ENCODE measurements around the gene COG5. TPM values are rescaled to one million over a fixed set of nuclear protein-coding genes. Genes with fewer than 3 reads are reported as not detected.
A peak's percentile ranks its signal among the peaks of the same experiment; 100 is the strongest.

Gene COG5
- total and polyA plus RNA-seq, 9 of the 15 experiments (the other 6 are each of a cell fraction or from before 2014, with no cell fraction given) = 15.3 to 75.1 (median 56.4) TPM

GRCh38 chr7:107480932-107481331, 82.8 kb downstream of the COG5 start (continued):
- no peak for TF ChIP-seq ZNF217 (CRISPR knock-in tag; IDR thresholded peaks at IDR 0.05)
- TF ChIP-seq ZNF609 (CRISPR knock-in tag; IDR thresholded peaks at IDR 0.05; ENCODE audit: borderline replicate concordance) = no peak
- no peak for TF ChIP-seq TBP (optimal IDR thresholded peaks at IDR 0.05; ENCODE audit: low read depth, low read length)
- TF ChIP-seq SOX6 (IDR thresholded peaks at IDR 0.05) = peak; percentile 52
- no peak for TF ChIP-seq LARP7 (IDR thresholded peaks at IDR 0.05)
- TF ChIP-seq ATF4 (CRISPR knock-in tag; IDR thresholded peaks at IDR 0.05) = no peak
- TF ChIP-seq THAP12 (CRISPR knock-in tag; IDR thresholded peaks at IDR 0.05) = no peak
- TF ChIP-seq KLF1 (tag; IDR thresholded peaks at IDR 0.05) = no peak
- no peak for TF ChIP-seq MAX (CRISPR knock-in tag; IDR thresholded peaks at IDR 0.05)
- TF ChIP-seq RBM34 (IDR thresholded peaks at IDR 0.05; ENCODE audit: borderline replicate concordance, insufficient read depth, low read length) = no peak
- TF ChIP-seq ZKSCAN1 (IDR thresholded peaks at IDR 0.05; ENCODE audit: low read depth, low read length) = no peak
- peak; percentile 51; the same call in 1 of the 2 replicates for TF ChIP-seq MTA1 (IDR thresholded peaks at IDR 0.05; ENCODE audit: borderline replicate concordance)
- no peak for TF ChIP-seq ZSCAN32 (CRISPR knock-in tag; IDR thresholded peaks at IDR 0.05)
- no peak for TF ChIP-seq ZNF75A (CRISPR knock-in tag; IDR thresholded peaks at IDR 0.05)
- no peak for TF ChIP-seq NCOA4 (IDR thresholded peaks at IDR 0.05; ENCODE audit: partially characterized antibody)
- peak; percentile 66; the same call in 1 of the 2 replicates for TF ChIP-seq ARID1B (IDR thresholded peaks at IDR 0.05)
- TF ChIP-seq E2F8 (IDR thresholded peaks at IDR 0.05; ENCODE audit: low read depth, partially characterized antibody) = no peak
- TF ChIP-seq MYNN (IDR thresholded peaks at IDR 0.05) = no peak
- no peak for TF ChIP-seq MYNN (CRISPR knock-in tag; IDR thresholded peaks at IDR 0.05)
- TF ChIP-seq PCBP1 (IDR thresholded peaks at IDR 0.05; ENCODE audit: low read depth, low read length, poor library complexity, severe bottlenecking) = no peak
